ENCODE results near the gene FFAR3.

DNA sequence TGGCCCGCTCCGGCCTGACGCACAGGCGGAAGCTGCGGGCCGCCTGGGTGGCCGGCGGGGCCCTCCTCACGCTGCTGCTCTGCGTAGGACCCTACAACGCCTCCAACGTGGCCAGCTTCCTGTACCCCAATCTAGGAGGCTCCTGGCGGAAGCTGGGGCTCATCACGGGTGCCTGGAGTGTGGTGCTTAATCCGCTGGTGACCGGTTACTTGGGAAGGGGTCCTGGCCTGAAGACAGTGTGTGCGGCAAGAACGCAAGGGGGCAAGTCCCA lies 6.1 kb upstream of the FFAR3 start:
- TF ChIP-seq, protein P1, sequence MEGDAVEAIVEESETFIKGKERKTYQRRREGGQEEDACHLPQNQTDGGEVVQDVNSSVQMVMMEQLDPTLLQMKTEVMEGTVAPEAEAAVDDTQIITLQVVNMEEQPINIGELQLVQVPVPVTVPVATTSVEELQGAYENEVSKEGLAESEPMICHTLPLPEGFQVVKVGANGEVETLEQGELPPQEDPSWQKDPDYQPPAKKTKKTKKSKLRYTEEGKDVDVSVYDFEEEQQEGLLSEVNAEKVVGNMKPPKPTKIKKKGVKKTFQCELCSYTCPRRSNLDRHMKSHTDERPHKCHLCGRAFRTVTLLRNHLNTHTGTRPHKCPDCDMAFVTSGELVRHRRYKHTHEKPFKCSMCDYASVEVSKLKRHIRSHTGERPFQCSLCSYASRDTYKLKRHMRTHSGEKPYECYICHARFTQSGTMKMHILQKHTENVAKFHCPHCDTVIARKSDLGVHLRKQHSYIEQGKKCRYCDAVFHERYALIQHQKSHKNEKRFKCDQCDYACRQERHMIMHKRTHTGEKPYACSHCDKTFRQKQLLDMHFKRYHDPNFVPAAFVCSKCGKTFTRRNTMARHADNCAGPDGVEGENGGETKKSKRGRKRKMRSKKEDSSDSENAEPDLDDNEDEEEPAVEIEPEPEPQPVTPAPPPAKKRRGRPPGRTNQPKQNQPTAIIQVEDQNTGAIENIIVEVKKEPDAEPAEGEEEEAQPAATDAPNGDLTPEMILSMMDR (IDR thresholded peaks at IDR 0.05; ENCODE audit: low read depth, low read length) = no peak
- no peak for TF ChIP-seq MYC (IDR thresholded peaks at IDR 0.05; ENCODE audit: low read depth, low read length)
- TF ChIP-seq POLR2A (IDR thresholded peaks at IDR 0.05; ENCODE audit: extremely low read depth, insufficient read length) = no peak
- no peak for TF ChIP-seq MAX (IDR thresholded peaks at IDR 0.05; ENCODE audit: low read depth, low read length)
